ENCODE measurements around the gene NTS.

Gene NTS

GRCh38 chr12:85927166-85927565 is 53.1 kb downstream of the NTS start:
- H3K9ac ChIP-seq (ENCODE audit: low read depth, low read length): no peak overlapping the region
- peaks cover 9% of the 10 kb centered on the region for H3K27me3 ChIP-seq (ENCODE audit: control insufficient read depth, insufficient read depth, low read length)
- H3K4me2 ChIP-seq (ENCODE audit: low read length): no peak overlapping the region
- H3K36me3 ChIP-seq (ENCODE audit: insufficient read depth, low read length): no peaks in the 10 kb centered on the region
- peaks cover 5% of the 10 kb centered on the region for H3K4me1 ChIP-seq (ENCODE audit: control insufficient read depth, insufficient read depth, low read length)
- no peaks in the 10 kb centered on the region for H3K9me3 ChIP-seq (replicated peaks; ENCODE audit: low read length)
- no peak overlapping the region for H3K4me3 ChIP-seq (ENCODE audit: low read length)
